RPMI7951 (cell line): ENCODE results near the gene DPF1. TPM values are rescaled to one million over a fixed set of nuclear protein-coding genes. Genes with fewer than 3 reads are reported as not detected.

Experiments used
- DNase-seq: peaks from one replicate; pipeline ENCODE4 v3.0.0-alpha.2; 2012; ENCODE audit warnings: low read depth
- total RNA-seq: library from RNA; depleted of rRNA; stranded (reverse); fragments of >200 nt; shearing (Covaris generic); gene quantifications from 2 replicates; pipeline ENCODE4 v1.2.3, GENCODE V29; 2014

DPF1 gene
- total RNA-seq, 1 experiment from 2014 or later, result 1.7 TPM

GRCh38 chr19:38199340-38199739 is 24.7 kb downstream of the DPF1 start:
- no peak for DNase-seq

- no peak for DNase-seq
These were observed 25.9 kb downstream of the DPF1 start for GRCh38 chr19:38197937-38198704.

- no peak for DNase-seq
These were observed 26.9 kb downstream of the DPF1 start for GRCh38 chr19:38196948-38197656.

- DNase-seq, result no peak
These were observed 27.7 kb downstream of the DPF1 start for GRCh38 chr19:38196245-38196837.

GRCh38 chr19:38195237-38195636 is 28.8 kb downstream of the DPF1 start:
- DNase-seq, result no peak

GRCh38 chr19:38194061-38194701 is 29.8 kb downstream of the DPF1 start:
- no peak for DNase-seq

GRCh38 chr19:38193445-38193844 is 30.6 kb downstream of the DPF1 start:
- DNase-seq, result no peak

- DNase-seq, result no peak
These were observed 32.3 kb downstream of the DPF1 start for GRCh38 chr19:38191747-38192146.

- DNase-seq, result no peak
These were observed 33.2 kb downstream of the DPF1 start for GRCh38 chr19:38190793-38191192.

- no peak for DNase-seq
These were observed 34.0 kb downstream of the DPF1 start for GRCh38 chr19:38190061-38190460.

GRCh38 chr19:38185562-38185961 is 38.5 kb downstream of the DPF1 start:
- no peak for DNase-seq

- no peak for DNase-seq
These were observed 39.2 kb downstream of the DPF1 start for GRCh38 chr19:38184815-38185214.

- DNase-seq, result no peak
These were observed 40.6 kb downstream of the DPF1 start for GRCh38 chr19:38183251-38183897.

GRCh38 chr19:38182536-38183210 is 41.3 kb downstream of the DPF1 start:
- DNase-seq, result no peak

GRCh38 chr19:38180071-38180470 is 44.0 kb downstream of the DPF1 start:
- DNase-seq, result no peak

GRCh38 chr19:38175422-38175821 is 48.6 kb downstream of the DPF1 start:
- no peak for DNase-seq

- no peak for DNase-seq
These were observed 50.6 kb downstream of the DPF1 start for GRCh38 chr19:38173291-38174041.

GRCh38 chr19:38172001-38172400 is 52.0 kb downstream of the DPF1 start:
- DNase-seq, result no peak

- DNase-seq, result no peak
These were observed 53.7 kb downstream of the DPF1 start for GRCh38 chr19:38170334-38170733.

GRCh38 chr19:38168637-38169036 is 55.4 kb downstream of the DPF1 start:
- DNase-seq, result no peak

- DNase-seq, result no peak
These were observed 58.7 kb downstream of the DPF1 start for GRCh38 chr19:38165335-38165734.
